ENCODE results near the gene PDE8B.

DNA sequence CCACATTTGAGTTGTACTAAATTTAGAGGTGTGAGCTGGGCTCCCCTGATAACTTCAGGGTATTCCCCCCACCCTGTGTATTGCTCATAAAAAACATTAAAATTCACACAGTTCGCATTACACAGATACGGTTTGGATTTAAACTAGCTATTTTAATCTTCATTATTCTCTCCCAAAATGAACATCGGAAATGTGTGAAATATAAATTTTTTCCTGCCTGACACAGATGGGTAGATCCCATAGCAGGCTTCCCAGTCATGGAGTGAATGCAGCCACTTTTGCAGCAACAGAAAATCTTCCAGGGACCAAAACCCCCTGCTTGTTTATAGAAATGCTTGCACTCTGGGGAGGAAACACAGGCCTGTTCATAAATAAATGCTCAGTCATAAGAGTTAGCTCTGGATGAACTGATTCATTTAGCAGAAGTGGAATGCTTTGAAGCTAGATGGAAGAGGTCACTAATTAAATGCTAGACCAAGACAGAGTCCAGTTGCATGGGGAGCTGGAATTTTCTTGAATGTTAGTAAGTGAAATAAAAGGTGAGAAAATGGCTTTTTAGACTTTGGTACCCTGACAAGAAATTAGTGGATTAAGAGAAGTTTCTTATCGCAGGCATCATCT is 115.6 kb downstream of the PDE8B start:
- TF ChIP-seq, protein P1, sequence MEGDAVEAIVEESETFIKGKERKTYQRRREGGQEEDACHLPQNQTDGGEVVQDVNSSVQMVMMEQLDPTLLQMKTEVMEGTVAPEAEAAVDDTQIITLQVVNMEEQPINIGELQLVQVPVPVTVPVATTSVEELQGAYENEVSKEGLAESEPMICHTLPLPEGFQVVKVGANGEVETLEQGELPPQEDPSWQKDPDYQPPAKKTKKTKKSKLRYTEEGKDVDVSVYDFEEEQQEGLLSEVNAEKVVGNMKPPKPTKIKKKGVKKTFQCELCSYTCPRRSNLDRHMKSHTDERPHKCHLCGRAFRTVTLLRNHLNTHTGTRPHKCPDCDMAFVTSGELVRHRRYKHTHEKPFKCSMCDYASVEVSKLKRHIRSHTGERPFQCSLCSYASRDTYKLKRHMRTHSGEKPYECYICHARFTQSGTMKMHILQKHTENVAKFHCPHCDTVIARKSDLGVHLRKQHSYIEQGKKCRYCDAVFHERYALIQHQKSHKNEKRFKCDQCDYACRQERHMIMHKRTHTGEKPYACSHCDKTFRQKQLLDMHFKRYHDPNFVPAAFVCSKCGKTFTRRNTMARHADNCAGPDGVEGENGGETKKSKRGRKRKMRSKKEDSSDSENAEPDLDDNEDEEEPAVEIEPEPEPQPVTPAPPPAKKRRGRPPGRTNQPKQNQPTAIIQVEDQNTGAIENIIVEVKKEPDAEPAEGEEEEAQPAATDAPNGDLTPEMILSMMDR (IDR thresholded peaks at IDR 0.05): no peak
- no peak for TF ChIP-seq EP300 (IDR thresholded peaks at IDR 0.05)
- no peak for TF ChIP-seq POLR2A (IDR thresholded peaks at IDR 0.05)
